Mucosa of rectum (tissue), 2 donors: Measurements from ENCODE around the gene PDE6B.

Experiments
- H3K27ac ChIP-seq, 2 donors: one replicate each; pipeline ENCODE4 v1.7.0; 2013; ENCODE audit warnings: inconsistent platforms in 2 of 2, low read depth in 2 of 2, low read length in 2 of 2
- H3K27me3 ChIP-seq, 2 donors: one replicate each; pipeline ENCODE4 v1.7.0; 2013; ENCODE audit warnings: low read length in 2 of 2; ENCODE audit not compliant: control insufficient read depth in 2 of 2, insufficient read depth in 2 of 2
- H3K36me3 ChIP-seq, 2 donors: one replicate each; pipeline ENCODE4 v1.7.0; 2013; ENCODE audit warnings: low read length in 2 of 2; ENCODE audit not compliant: control insufficient read depth in 2 of 2, insufficient read depth in 2 of 2
- H3K4me1 ChIP-seq, 2 donors: one replicate each; pipeline ENCODE4 v1.7.0; 2013; ENCODE audit warnings: low read length in 2 of 2, mild to moderate bottlenecking in 1 of 2; ENCODE audit not compliant: control insufficient read depth in 2 of 2, insufficient read depth in 2 of 2
- H3K4me3 ChIP-seq, 2 donors: one replicate each; pipeline ENCODE4 v1.7.0; 2013; ENCODE audit warnings: low read length in 2 of 2
- H3K9ac ChIP-seq, 2 donors: one replicate each; pipeline ENCODE4 v1.7.0; 2013; ENCODE audit warnings: low read length in 2 of 2, low read depth in 1 of 2, mild to moderate bottlenecking in 1 of 2
- H3K9me3 ChIP-seq, 2 donors: one replicate each; pipeline ENCODE4 v1.7.0; 2013; ENCODE audit warnings: low read length in 2 of 2; ENCODE audit not compliant: control insufficient read depth in 2 of 2
- donor health status: healthy.
- donor health status: Normal muscosa, but diverticular disease.

Gene PDE6B

DNA sequence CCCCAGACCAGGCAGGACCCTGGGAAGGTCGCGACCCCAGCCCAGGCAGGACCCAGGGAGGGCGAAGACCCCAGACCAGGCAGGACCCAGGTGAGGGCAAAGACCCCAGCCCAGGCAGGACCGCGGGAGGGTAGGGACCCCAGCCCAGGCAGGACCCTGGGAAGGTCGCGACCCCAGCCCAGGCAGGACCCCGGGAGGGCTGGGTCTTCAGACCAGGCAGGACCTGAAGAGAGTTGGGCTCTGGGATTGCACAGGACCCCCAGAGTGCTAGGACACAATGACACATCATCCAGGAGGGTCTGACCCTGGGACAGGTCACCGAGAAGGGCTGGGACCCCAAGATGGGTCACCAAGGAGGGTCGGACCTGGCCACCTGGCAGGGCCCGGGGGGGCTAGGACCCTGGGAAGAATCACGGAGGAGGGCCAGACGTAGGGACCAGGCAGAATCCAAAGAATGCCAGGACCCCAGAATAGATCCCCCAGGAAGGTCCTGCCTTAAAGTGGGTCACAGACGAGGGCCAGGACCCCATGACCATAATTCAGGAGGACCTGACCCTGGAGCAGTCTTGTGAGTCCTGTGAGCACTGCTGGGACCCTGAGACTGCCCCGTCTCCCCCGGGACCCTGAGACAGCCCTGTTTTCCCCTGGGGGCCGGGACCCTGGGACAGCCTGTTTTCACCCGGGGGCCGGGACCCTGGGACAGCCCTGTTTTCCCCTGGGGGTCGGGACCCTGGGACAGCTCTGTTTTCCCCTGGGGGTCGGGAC, 81.6 kb downstream of the PDE6B start:
- H3K27me3 ChIP-seq: no peaks in the 10 kb centered on the region
- H3K27ac ChIP-seq: no peak overlapping the region
- H3K9ac ChIP-seq: peak overlapping the region; percentile 24 to 30
- H3K36me3 ChIP-seq: no peaks in the 10 kb centered on the region
- no peaks in the 10 kb centered on the region for H3K9me3 ChIP-seq
- H3K4me1 ChIP-seq: peaks cover 16 to 17% of the 10 kb centered on the region in 2 donors
- H3K4me3 ChIP-seq: peak overlapping the region; percentile 24 to 50

DNA sequence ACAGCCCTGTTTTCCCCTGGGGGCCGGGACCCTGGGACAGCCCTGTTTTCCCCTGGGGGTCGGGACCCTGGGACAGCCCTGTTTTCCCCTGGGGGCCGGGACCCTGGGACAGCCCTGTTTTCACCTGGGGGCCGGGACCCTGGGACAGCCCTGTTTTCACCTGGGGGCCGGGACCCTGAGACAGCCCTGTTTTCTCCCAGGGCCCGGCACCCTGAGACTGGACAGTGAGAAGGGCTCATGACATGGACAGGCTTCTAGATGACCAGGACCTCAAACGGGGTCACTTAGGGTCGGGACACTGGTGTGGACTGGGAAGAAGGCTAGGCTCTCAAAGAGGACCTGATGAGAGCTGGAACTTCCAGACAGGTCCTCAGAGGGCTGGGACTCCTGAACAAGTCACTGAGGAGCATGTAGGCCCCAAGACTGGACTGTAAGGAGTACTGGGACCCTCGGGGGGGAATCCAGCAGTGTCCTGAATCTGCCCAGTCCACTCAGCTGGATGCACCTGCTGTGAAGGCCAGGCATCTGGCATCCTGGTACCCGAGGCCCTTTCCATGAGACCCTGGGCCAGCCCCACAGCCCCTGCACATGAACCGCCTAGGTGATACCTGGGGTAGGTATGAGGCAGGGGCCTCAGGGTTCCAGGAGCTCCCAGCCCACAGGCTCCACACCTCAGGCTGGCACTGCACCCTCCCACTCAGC, 82.7 kb downstream of the PDE6B start:
- no peaks in the 10 kb centered on the region for H3K9me3 ChIP-seq
- H3K9ac ChIP-seq: no peak overlapping the region
- no peak overlapping the region for H3K4me3 ChIP-seq
- no peaks in the 10 kb centered on the region for H3K27me3 ChIP-seq
- H3K27ac ChIP-seq: no peak overlapping the region
- H3K36me3 ChIP-seq: no peaks in the 10 kb centered on the region
- peaks cover 16 to 17% of the 10 kb centered on the region in 2 donors for H3K4me1 ChIP-seq

DNA sequence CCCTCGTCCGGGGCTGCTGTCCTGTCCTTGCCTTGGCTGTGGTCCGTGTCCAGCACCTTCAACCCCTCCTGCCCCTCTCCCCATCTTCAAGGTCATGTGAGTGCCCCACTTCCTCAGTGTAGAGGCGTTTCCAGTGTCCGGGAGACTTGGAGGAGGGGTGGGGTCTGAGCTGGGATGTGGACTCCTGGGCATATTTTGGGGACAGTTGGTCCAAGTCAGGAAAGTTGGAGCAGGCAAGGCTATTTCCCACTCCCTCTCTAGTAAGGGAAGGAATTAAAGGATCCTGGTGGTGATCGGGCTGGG, 83.2 kb downstream of the PDE6B start:
- H3K27me3 ChIP-seq: no peaks in the 10 kb centered on the region
- H3K4me3 ChIP-seq: no peak overlapping the region
- H3K36me3 ChIP-seq: no peaks in the 10 kb centered on the region
- H3K9ac ChIP-seq: no peak overlapping the region
- peaks cover 16 to 17% of the 10 kb centered on the region in 2 donors for H3K4me1 ChIP-seq
- H3K9me3 ChIP-seq: no peaks in the 10 kb centered on the region
- no peak overlapping the region for H3K27ac ChIP-seq

DNA sequence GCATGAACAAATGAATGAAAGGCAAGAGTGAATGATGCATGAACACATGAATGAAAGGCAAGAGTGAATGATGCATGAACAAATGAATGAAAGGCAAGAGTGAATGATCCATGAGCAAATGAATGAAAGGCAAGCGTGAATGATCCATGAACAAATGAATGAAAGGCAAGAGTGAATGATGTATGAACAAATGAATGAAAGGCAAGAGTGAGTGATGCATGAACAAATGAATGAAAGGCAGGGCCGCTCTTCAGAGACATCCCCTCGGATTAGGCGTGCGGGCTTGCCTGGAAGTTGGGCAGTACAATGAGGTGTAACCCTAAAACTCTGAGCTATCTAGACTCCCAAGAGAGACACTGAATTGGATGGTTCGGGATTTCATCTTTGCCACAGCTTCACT, 84.0 kb downstream of the PDE6B start:
- Histone ChIP-seq H3K4me1 (peaks cover 16 to 17% of the 10 kb centered on the region in 2 donors), H3K9me3 (no peaks in the 10 kb centered on the region), H3K27ac (no peak overlapping the region)

DNA sequence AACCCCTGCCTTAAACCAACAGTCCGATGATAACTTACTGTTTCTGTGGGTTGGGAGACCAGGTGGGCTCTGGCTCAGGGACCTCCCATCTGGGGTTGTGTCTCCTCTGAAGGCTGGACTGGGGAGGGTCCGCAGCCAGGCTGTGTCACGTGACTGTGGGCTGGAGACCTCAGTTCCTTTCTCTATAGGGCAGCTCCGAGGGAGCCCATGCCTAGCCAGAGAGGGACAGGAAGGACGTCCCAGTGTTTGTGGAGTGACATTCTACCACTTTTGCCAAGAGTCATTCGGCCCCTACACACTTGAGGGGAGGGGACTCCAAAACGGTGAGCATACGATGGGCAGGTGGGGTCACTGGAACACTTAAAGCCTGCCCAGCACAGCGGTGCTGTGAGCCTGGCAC, 84.7 kb downstream of the PDE6B start:
- Histone ChIP-seq H3K4me1 (peaks cover 14 to 17% of the 10 kb centered on the region in 2 donors), H3K27me3 (no peaks in the 10 kb centered on the region), H3K36me3 (peaks cover 0 to 5% of the 10 kb centered on the region in 2 donors), H3K9me3 (no peaks in the 10 kb centered on the region), H3K9ac (no peak overlapping the region), H3K27ac (no peak overlapping the region), H3K4me3 (no peak overlapping the region)

More for the DNA sequence above, 84.0 kb downstream of the PDE6B start:
- peaks cover 0 to 4% of the 10 kb centered on the region in 2 donors for H3K36me3 ChIP-seq
- H3K9ac ChIP-seq: no peak overlapping the region
- H3K27me3 ChIP-seq: no peaks in the 10 kb centered on the region
- no peak overlapping the region for H3K4me3 ChIP-seq

DNA sequence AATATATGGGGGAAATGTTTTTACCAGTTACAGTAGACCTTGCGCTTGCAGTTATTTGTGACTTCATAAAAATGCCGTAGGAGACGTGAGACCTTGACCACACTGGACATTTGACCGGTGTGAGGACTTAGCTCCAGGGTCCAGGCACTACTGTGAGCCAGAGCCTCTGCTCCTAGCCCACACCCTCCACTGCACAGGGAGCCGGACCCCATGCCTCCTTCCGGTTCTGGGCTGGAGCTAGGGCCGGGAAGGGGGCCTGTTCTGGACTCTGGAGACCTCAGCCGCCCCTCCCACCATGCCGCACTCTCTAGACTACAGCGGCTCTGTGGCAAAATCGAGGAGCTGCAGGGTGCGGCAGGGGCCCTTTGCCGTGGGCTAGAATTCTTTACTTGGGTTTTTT, 85.5 kb downstream of the PDE6B start:
- Histone ChIP-seq H3K9ac (no peak overlapping the region), H3K4me1 (peaks cover 10 to 15% of the 10 kb centered on the region in 2 donors), H3K9me3 (no peaks in the 10 kb centered on the region), H3K4me3 (no peak overlapping the region), H3K27ac (no peak overlapping the region), H3K27me3 (no peaks in the 10 kb centered on the region), H3K36me3 (peaks cover 0 to 5% of the 10 kb centered on the region in 2 donors)

DNA sequence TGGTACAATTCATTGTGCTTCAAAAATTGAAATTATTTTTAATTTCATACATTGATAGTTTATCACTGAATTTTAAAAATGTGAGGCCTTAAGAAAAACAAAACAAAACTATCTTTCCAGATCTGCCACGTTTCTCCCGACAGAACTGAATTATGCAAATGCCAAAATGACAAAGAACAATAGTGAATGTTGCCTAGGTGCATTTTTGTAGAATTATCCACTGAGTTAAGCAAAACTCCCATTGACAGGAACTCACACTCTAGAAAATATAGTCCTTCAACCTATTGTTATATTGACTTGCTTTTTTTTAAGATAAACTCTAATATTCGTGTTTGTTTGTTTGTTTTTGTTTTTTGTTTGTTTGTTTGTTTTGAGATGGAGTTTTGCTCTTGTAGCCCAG, 86.7 kb downstream of the PDE6B start:
- no peaks in the 10 kb centered on the region for H3K9me3 ChIP-seq
- H3K36me3 ChIP-seq: peaks cover 0 to 5% of the 10 kb centered on the region in 2 donors
- H3K27ac ChIP-seq: no peak overlapping the region
- peaks cover 7 to 11% of the 10 kb centered on the region in 2 donors for H3K4me1 ChIP-seq
- H3K27me3 ChIP-seq: no peaks in the 10 kb centered on the region
- no peak overlapping the region for H3K9ac ChIP-seq
- no peak overlapping the region for H3K4me3 ChIP-seq

DNA sequence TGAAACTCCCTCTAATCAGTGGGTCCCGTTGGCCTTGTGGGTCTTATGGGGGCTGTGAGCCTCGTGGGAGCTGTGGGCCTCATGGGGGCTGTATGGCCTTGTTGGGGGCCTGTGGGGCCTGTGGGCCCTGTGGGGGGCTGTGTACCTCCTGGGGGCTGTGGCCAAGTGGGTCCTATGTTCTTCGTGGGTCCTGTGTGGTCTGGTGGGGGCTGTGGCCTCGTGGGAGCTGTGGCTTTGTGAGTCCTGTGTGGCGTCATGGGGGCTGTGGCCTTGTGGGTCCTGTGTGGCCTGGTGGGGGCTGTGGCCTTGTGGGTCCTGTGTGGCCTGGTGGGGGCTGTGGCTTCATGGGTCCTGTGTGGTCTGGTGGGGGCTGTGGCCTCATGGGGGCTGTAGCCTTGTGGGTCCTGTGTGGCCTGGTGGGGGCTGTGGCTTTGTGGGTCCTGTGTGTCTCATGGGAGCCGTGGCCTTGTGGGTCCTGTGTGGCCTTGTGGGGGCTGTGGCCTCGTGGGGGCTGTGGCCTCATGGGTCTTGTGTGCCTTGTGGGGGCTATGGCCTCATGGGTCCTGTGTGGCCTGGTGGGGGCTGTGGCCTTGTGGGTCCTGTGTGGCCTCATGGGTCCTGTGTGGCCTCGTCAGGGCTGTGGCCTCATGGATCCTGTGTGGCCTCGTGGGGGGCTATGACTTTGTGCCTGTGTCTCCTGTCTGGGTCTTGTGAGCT, 87.7 kb downstream of the PDE6B start:
- H3K4me1 ChIP-seq: peaks cover 4 to 9% of the 10 kb centered on the region in 2 donors
- H3K27ac ChIP-seq: no peak overlapping the region
- H3K9ac ChIP-seq: no peak overlapping the region
- H3K9me3 ChIP-seq: no peaks in the 10 kb centered on the region
- peaks cover 0 to 5% of the 10 kb centered on the region in 2 donors for H3K36me3 ChIP-seq
- no peak overlapping the region for H3K4me3 ChIP-seq
- H3K27me3 ChIP-seq: no peaks in the 10 kb centered on the region

DNA sequence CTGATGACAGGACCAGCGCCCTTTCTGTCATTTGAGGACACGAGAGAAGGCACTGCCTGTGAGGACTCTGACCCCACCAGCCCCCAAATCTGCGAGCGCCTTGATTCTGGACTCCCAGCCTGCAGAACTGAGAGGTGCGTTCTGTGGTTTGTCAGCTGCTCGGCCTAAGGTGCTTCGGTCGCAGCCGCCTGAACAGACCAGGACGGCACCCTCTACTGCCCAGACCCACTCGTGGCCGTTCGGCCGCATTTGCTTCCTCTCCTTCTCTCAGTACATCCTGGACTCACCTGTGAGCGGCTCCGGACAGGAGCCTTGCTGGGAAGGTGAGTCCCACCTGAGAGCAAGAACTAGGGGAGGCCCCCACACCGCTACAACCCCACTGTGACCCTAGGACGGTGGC, 88.7 kb downstream of the PDE6B start:
- Histone ChIP-seq H3K36me3 (peaks cover 0 to 5% of the 10 kb centered on the region in 2 donors), H3K9ac (no peak overlapping the region), H3K9me3 (no peaks in the 10 kb centered on the region), H3K27ac (no peak overlapping the region), H3K4me1 (peaks cover 0 to 3% of the 10 kb centered on the region in 2 donors), H3K4me3 (no peak overlapping the region), H3K27me3 (no peaks in the 10 kb centered on the region)
